Activated naive CD4-positive, alpha-beta T cell treated with anti-CD3 and anti-CD28 coated beads, Interleukin-2, amount 10 ng/mL, durations not matched to agents 7 days and 5 days (primary cell): ENCODE data around the gene ZNF780B.
"Not testable (repeated sequence)": the region's sequence is repeated elsewhere in the genome, so short reads cannot be mapped to it uniquely, and the experiment has no call there.

Source experiments
- CTCF ChIA-PET: fragments of 350-600 bp; sonication (Branson Sonifier 250); formaldehyde crosslinking; loops from one replicate; lab custom pipeline; 2021; ENCODE audit warnings: antibody characterized with exemption; lab: Charles Lee
- DNase-seq: peaks from one replicate; pipeline ENCODE4 v3.0.0-alpha.2; 2020
- H3K27ac Mint-ChIP-seq: one replicate; pipeline ENCODE4 v1.8.0; 2021; ENCODE audit warnings: mild to moderate bottlenecking, moderate library complexity, mixed read lengths
- H3K27me3 Mint-ChIP-seq: one replicate; pipeline ENCODE4 v1.8.0; 2021; ENCODE audit warnings: mild to moderate bottlenecking, mixed read lengths
- H3K36me3 Mint-ChIP-seq: one replicate; pipeline ENCODE4 v1.8.0; 2021; ENCODE audit warnings: mixed read lengths
- H3K4me1 Mint-ChIP-seq: one replicate; pipeline ENCODE4 v1.8.0; 2021; ENCODE audit warnings: mixed read lengths
- H3K4me3 Mint-ChIP-seq: one replicate; pipeline ENCODE4 v1.8.0; 2021; ENCODE audit warnings: mild to moderate bottlenecking, moderate library complexity, mixed read lengths
- H3K9me3 Mint-ChIP-seq: one replicate; pipeline ENCODE4 v1.8.0; 2021; ENCODE audit warnings: mixed read lengths

ZNF780B gene

GRCh38 chr19:40070058-40070457 lies 14.0 kb upstream of the ZNF780B start:
- no peak for DNase-seq
- CTCF ChIA-PET: no interaction called here
- Mint-ChIP-seq H3K27ac (no peak overlapping the region), H3K36me3 (peaks cover 49% of the 10 kb centered on the region), H3K4me3 (no peak overlapping the region), H3K27me3 (no peaks in the 10 kb centered on the region), H3K9me3 (peaks cover 54% of the 10 kb centered on the region), H3K4me1 (no peaks in the 10 kb centered on the region)

GRCh38 chr19:40059624-40060023 lies 3.6 kb upstream of the ZNF780B start:
- H3K4me3 Mint-ChIP-seq: no peak overlapping the region
- H3K36me3 Mint-ChIP-seq: peaks cover 12% of the 10 kb centered on the region
- CTCF ChIA-PET: no interaction called here
- H3K27ac Mint-ChIP-seq: no peak overlapping the region
- H3K4me1 Mint-ChIP-seq: peaks cover 27% of the 10 kb centered on the region
- peaks cover 21% of the 10 kb centered on the region for H3K9me3 Mint-ChIP-seq
- no peak for DNase-seq
- H3K27me3 Mint-ChIP-seq: peaks cover 14% of the 10 kb centered on the region

GRCh38 chr19:40057166-40057565 lies 1.1 kb upstream of the ZNF780B start:
- peaks cover 21% of the 10 kb centered on the region for H3K9me3 Mint-ChIP-seq
- no peak overlapping the region for H3K27ac Mint-ChIP-seq
- peaks cover 49% of the 10 kb centered on the region for H3K4me1 Mint-ChIP-seq
- peaks cover 29% of the 10 kb centered on the region for H3K36me3 Mint-ChIP-seq
- H3K27me3 Mint-ChIP-seq: peaks cover 14% of the 10 kb centered on the region
- CTCF ChIA-PET: no interaction called here
- peak overlapping the region; percentile 99 for H3K4me3 Mint-ChIP-seq
- no peak for DNase-seq

- H3K9me3 Mint-ChIP-seq: peaks cover 23% of the 10 kb centered on the region
- DNase-seq: no peak
- H3K27ac Mint-ChIP-seq: peak overlapping the region; percentile 94
- peak overlapping the region; percentile 99 for H3K4me3 Mint-ChIP-seq
- H3K27me3 Mint-ChIP-seq: peaks cover 14% of the 10 kb centered on the region
- CTCF ChIA-PET: interaction anchor here (0.7 kb wide), 1 partner anchor 138 kb away, joined by 3 read pairs; no protein-coding TSS in a partner anchor
- peaks cover 34% of the 10 kb centered on the region for H3K36me3 Mint-ChIP-seq
- H3K4me1 Mint-ChIP-seq: peaks cover 49% of the 10 kb centered on the region
Measured at GRCh38 chr19:40056505-40056904, 474 bp upstream of the ZNF780B start.

GRCh38 chr19:40055049-40055448 lies 982 bp downstream of the ZNF780B start:
- peaks cover 49% of the 10 kb centered on the region for H3K4me1 Mint-ChIP-seq
- H3K36me3 Mint-ChIP-seq: peaks cover 44% of the 10 kb centered on the region
- peaks cover 14% of the 10 kb centered on the region for H3K27me3 Mint-ChIP-seq
- H3K27ac Mint-ChIP-seq: peak overlapping the region; percentile 94
- peak overlapping the region; percentile 99 for H3K4me3 Mint-ChIP-seq
- CTCF ChIA-PET: no interaction called here
- H3K9me3 Mint-ChIP-seq: peaks cover 27% of the 10 kb centered on the region
- DNase-seq: no peak

- no peak for DNase-seq
- Mint-ChIP-seq H3K4me3 (peak overlapping the region; percentile 99), H3K27me3 (peaks cover 14% of the 10 kb centered on the region), H3K27ac (peak overlapping the region; percentile 34), H3K36me3 (peaks cover 47% of the 10 kb centered on the region), H3K9me3 (peaks cover 26% of the 10 kb centered on the region), H3K4me1 (peaks cover 49% of the 10 kb centered on the region)
- CTCF ChIA-PET: no interaction called here
Measured at GRCh38 chr19:40054632-40055031, 1.4 kb downstream of the ZNF780B start.

GRCh38 chr19:40053491-40053890 lies 2.5 kb downstream of the ZNF780B start:
- Mint-ChIP-seq H3K4me3 (no peak overlapping the region), H3K27me3 (peaks cover 8% of the 10 kb centered on the region), H3K4me1 (peaks cover 49% of the 10 kb centered on the region), H3K36me3 (peaks cover 51% of the 10 kb centered on the region), H3K27ac (no peak overlapping the region), H3K9me3 (peaks cover 26% of the 10 kb centered on the region)
- CTCF ChIA-PET: no interaction called here
- no peak for DNase-seq

GRCh38 chr19:40041718-40042117 lies 14.3 kb downstream of the ZNF780B start:
- Mint-ChIP-seq H3K9me3 (peaks cover 56% of the 10 kb centered on the region), H3K36me3 (peaks cover 53% of the 10 kb centered on the region)
- H3K27ac Mint-ChIP-seq, CTCF ChIA-PET, H3K27me3 Mint-ChIP-seq, DNase-seq, H3K4me3 Mint-ChIP-seq, H3K4me1 Mint-ChIP-seq: not testable (repeated sequence)

- DNase-seq, H3K4me1 Mint-ChIP-seq, H3K4me3 Mint-ChIP-seq, H3K27ac Mint-ChIP-seq, CTCF ChIA-PET, H3K27me3 Mint-ChIP-seq: not testable (repeated sequence)
- Mint-ChIP-seq H3K36me3 (peaks cover 41% of the 10 kb centered on the region), H3K9me3 (peaks cover 62% of the 10 kb centered on the region)
Measured at GRCh38 chr19:40038047-40038446, 18.0 kb downstream of the ZNF780B start.

GRCh38 chr19:40035996-40036395 lies 20.0 kb downstream of the ZNF780B start:
- no peak overlapping the region for H3K27ac Mint-ChIP-seq
- no peaks in the 10 kb centered on the region for H3K27me3 Mint-ChIP-seq
- no peak overlapping the region for H3K4me3 Mint-ChIP-seq
- no peaks in the 10 kb centered on the region for H3K4me1 Mint-ChIP-seq
- DNase-seq: no peak
- H3K9me3 Mint-ChIP-seq: peaks cover 58% of the 10 kb centered on the region
- CTCF ChIA-PET: no interaction called here
- H3K36me3 Mint-ChIP-seq: peaks cover 36% of the 10 kb centered on the region

GRCh38 chr19:40033989-40034560 lies 22.0 kb downstream of the ZNF780B start:
- H3K4me3 Mint-ChIP-seq: no peak overlapping the region
- CTCF ChIA-PET: no interaction called here
- no peaks in the 10 kb centered on the region for H3K27me3 Mint-ChIP-seq

GRCh38 chr19:40026597-40026970 lies 29.4 kb downstream of the ZNF780B start:
- H3K27ac Mint-ChIP-seq: no peak overlapping the region
- H3K36me3 Mint-ChIP-seq: peaks cover 27% of the 10 kb centered on the region
- no peak overlapping the region for H3K4me3 Mint-ChIP-seq
- no peak for DNase-seq
- H3K9me3 Mint-ChIP-seq: peaks cover 72% of the 10 kb centered on the region
- CTCF ChIA-PET: interaction anchor here (1.2 kb wide), 1 partner anchor 10 kb away, joined by 3 read pairs; no protein-coding TSS in a partner anchor
- no peaks in the 10 kb centered on the region for H3K4me1 Mint-ChIP-seq
- no peaks in the 10 kb centered on the region for H3K27me3 Mint-ChIP-seq

More at GRCh38 chr19:40033989-40034560, 22.0 kb downstream of the ZNF780B start:
- H3K27ac Mint-ChIP-seq: no peak overlapping the region
- no peaks in the 10 kb centered on the region for H3K4me1 Mint-ChIP-seq
- H3K9me3 Mint-ChIP-seq: peaks cover 64% of the 10 kb centered on the region
- DNase-seq: no peak
- H3K36me3 Mint-ChIP-seq: peaks cover 39% of the 10 kb centered on the region

- no peak for DNase-seq
- CTCF ChIA-PET: interaction anchor here (1.2 kb wide), 1 partner anchor 9 kb away, joined by 3 read pairs; no protein-coding TSS in a partner anchor
- H3K27ac Mint-ChIP-seq: no peak overlapping the region
- peaks cover 73% of the 10 kb centered on the region for H3K9me3 Mint-ChIP-seq
- H3K36me3 Mint-ChIP-seq: peaks cover 26% of the 10 kb centered on the region
- H3K27me3 Mint-ChIP-seq: no peaks in the 10 kb centered on the region
- H3K4me1 Mint-ChIP-seq: no peaks in the 10 kb centered on the region
- no peak overlapping the region for H3K4me3 Mint-ChIP-seq
Measured at GRCh38 chr19:40025938-40026596, 30.0 kb downstream of the ZNF780B start.

- no peak for DNase-seq
- H3K27me3 Mint-ChIP-seq: no peaks in the 10 kb centered on the region
- CTCF ChIA-PET: no interaction called here
- no peak overlapping the region for H3K4me3 Mint-ChIP-seq
- H3K36me3 Mint-ChIP-seq: peaks cover 20% of the 10 kb centered on the region
- no peaks in the 10 kb centered on the region for H3K4me1 Mint-ChIP-seq
- H3K27ac Mint-ChIP-seq: no peak overlapping the region
- H3K9me3 Mint-ChIP-seq: peaks cover 69% of the 10 kb centered on the region
Measured at GRCh38 chr19:40023969-40024368, 32.1 kb downstream of the ZNF780B start.

GRCh38 chr19:40013991-40014390 lies 42.0 kb downstream of the ZNF780B start:
- H3K9me3 Mint-ChIP-seq: peaks cover 54% of the 10 kb centered on the region
- H3K4me1 Mint-ChIP-seq: no peaks in the 10 kb centered on the region
- CTCF ChIA-PET: no interaction called here
- H3K27me3 Mint-ChIP-seq: no peaks in the 10 kb centered on the region
- H3K27ac Mint-ChIP-seq: no peak overlapping the region
- H3K4me3 Mint-ChIP-seq: no peak overlapping the region
- DNase-seq: no peak
- peaks cover 57% of the 10 kb centered on the region for H3K36me3 Mint-ChIP-seq
